Testis (tissue), 2 donors: Measurements from ENCODE around the gene HK1.

Experiments used
- CTCF ChIP-seq, 3 experiments: fragments of 450-650 bp in 2 of 3; fragments of 200-600 bp in 1 of 3; sonication (generic) in 1 of 3; IDR thresholded peaks; one replicate each; pipeline ENCODE4 v1.5.1; 2016 to 2019; ENCODE audit warnings: antibody characterized with exemption in 3 of 3, mild to moderate bottlenecking in 2 of 3, moderate library complexity in 1 of 3
- POLR2A ChIP-seq: fragments of 450-650 bp; IDR thresholded peaks from one replicate; pipeline ENCODE4 v1.6.1; 2017; ENCODE audit warnings: antibody characterized with exemption, mild to moderate bottlenecking, moderate library complexity

- TF ChIP-seq CTCF (IDR thresholded peaks at IDR 0.05): no peak
- no peak for TF ChIP-seq POLR2A
Measured at GRCh38 chr10:69360485-69361302, 82.4 kb downstream of the HK1 start.
